Glomerular endothelial cell (primary cell): ENCODE results near the gene IGSF8. TPM values are rescaled to one million over a fixed set of nuclear protein-coding genes. Genes with fewer than 3 reads are reported as not detected.

Experiments
- DNase-seq: peaks from one replicate; pipeline ENCODE4 v3.0.0-alpha.2; 2011; ENCODE audit warnings: low read depth, low spot score; ENCODE audit errors: extremely low read depth
- total RNA-seq: library from RNA; depleted of rRNA; stranded (reverse); fragments of >200 nt; gene quantifications from 2 replicates; pipeline ENCODE4 v1.2.3, GENCODE V29; 2015

Gene IGSF8
- total RNA-seq, 1 donor from 2014 or later: 18.4 TPM

GRCh38 chr1:160105155-160105554 lies 6.7 kb upstream of the IGSF8 start:
- no peak for DNase-seq

- no peak for DNase-seq
Observed at GRCh38 chr1:160104486-160104885, 6.1 kb upstream of the IGSF8 start.

- DNase-seq: no peak
Observed at GRCh38 chr1:160103658-160104408, 5.4 kb upstream of the IGSF8 start.

- DNase-seq: no peak
Observed at GRCh38 chr1:160101717-160102522, 3.5 kb upstream of the IGSF8 start.

DNA sequence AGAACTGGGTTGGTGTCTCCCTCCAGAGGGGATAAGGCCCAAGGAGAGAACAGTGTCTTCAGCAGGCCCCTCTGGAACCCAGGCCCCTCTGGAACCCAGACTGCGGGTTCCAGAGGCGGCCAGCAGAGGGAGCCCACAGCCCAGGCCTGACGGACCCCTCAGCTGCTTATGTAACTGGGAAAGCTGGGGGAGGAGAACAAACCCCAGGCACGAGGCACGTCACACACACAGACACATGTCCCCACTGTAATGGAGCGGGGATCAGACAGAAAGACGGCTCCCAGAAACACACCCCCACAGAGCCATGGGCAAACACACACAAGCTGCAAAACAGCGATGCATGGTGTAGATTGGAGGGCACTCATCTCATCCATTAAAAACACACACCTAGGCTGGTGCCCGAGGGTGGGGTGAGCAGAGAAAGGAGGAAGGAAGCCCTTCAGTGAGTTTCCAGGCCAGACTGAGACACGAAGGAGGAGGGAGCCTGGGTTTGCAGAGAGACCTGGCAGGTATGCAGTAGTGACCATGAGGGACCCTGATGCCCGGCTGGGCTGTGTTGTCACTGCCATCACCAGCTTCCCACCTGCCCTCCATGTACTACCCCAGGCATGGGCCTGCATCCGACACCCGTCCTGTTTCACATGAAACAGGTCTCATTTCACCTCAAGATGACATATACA lies 2.8 kb upstream of the IGSF8 start:
- DNase-seq: no peak

GRCh38 chr1:160099716-160100375 lies 1.4 kb upstream of the IGSF8 start:
- DNase-seq: no peak

DNA sequence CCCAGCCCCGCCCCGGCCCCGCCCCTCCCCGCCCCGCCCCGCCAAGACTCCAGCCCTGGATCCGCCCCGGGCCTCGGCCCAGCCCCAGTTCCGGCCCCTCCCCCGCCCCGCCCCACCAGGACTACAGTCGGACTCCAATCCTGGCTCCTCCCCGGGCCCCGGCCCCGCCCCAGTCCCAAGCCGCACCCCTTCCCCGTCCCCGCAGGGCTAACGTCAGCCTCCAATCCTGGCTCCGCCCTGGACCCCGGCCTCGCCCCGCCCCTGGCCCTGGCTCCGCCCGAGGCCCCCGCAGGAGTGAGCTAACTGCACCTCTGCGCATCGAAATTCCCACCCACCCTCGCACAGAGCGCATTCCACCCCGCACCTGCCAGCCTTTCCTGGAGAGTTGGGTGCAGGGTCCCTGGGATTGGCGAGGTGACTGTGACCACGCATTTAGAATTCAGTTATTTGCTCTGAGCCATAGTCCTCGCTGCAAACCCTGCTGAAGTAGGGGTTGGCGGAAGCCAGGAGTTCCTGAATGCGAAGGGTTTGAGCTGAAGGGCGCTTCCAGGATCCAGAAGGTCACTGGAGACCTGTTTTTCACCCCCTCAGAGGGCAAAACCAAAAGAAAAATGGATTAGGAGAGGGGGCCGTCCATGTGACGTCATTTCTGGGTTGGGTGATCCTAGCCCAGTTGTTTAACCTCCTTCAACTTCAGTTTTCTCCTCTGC lies 588 bp upstream of the IGSF8 start:
- DNase-seq: no peak

- DNase-seq: no peak
Observed at GRCh38 chr1:160097151-160097910, 1.1 kb downstream of the IGSF8 start.

- no peak for DNase-seq
Observed at GRCh38 chr1:160096274-160097116, 1.9 kb downstream of the IGSF8 start.

DNA sequence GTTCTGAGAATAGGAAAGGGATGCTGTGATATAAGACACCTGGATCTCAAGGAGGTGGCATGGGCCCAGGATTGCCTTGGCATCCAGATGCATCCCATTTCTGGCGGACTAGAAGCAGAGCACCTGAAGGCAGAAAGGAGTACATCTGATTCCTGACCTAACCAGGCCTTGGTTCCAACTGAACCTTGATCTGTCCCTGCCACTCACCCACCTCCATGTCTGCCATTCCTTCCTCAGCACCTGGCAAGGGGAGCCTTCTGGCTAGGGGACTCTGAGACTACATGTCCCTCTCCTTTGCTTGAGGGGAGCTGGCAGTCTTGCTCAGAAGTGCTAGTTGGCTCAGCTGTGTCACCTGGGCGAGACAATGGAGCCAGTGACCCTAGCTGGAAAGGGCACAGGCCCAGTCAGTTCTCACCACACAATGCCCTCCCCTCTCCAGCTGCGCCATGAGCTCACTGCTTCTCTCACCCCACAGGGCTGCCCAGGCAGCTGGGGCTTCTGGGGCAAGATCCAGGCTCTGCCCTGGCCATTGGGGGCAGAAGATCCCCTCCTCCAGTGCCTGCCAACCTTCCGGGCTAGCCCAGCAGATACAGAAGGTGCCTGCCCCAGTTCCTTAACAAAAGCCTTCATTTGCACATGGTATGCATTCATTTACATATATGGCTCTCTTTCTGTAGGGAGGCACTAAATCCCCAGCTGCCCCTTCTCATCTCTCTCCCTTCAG lies 2.9 kb downstream of the IGSF8 start:
- DNase-seq: no peak

GRCh38 chr1:160094806-160095205 lies 3.6 kb downstream of the IGSF8 start:
- no peak for DNase-seq

DNA sequence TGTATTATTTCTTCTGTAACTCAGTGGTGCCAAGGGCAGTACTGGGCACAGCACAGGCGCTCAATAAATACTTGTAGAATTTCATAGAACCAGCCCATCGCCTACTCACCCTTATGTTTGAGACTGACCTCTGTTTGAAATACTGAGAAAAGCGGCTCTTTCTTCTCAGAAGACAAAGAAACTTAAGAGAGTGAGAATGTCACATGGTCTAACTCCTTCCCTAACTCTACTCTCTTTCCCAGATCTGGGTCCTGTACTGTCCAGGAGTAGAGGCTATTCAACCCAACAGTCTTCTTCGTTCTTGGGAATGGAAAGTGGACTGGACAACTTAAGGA lies 4.2 kb downstream of the IGSF8 start:
- DNase-seq: no peak

- DNase-seq: no peak
Observed at GRCh38 chr1:160093624-160094290, 4.7 kb downstream of the IGSF8 start.

- no peak for DNase-seq
Observed at GRCh38 chr1:160093069-160093395, 5.4 kb downstream of the IGSF8 start.

DNA sequence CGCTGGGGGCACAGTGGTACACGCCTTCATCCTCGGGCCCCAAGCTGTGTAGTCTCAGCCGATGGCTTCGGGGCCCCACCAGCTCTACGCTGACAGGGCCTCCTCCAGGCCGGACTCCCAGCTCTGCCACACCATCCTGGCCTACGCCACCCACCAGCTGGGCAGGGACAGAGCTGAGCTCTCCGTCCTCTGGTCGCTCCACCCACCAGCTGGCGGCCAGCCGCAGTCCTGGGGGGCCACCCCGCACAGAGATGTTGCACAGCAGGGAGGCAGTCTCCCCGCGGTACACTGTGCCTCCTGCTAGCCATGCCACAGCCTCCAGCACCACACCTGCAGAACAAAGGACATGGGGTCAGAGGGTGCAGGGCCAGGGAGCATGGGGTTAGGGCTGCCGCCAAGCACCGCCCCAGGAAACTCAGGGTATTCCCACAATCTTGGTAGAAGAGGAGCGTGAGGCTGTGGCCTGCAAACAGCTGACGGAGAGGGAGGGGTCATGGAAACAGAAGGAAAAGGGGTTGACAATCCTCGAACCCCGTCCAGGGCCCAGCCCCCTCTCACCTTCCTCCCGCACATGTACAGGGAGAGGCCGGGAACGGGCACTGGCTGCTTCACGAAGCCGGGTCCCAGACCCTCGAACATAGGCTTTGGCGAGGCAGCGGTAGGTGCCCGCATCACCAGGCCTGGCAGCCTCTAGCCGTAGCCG lies 5.9 kb downstream of the IGSF8 start:
- no peak for DNase-seq

GRCh38 chr1:160091666-160092223 lies 6.7 kb downstream of the IGSF8 start:
- DNase-seq: no peak

DNA sequence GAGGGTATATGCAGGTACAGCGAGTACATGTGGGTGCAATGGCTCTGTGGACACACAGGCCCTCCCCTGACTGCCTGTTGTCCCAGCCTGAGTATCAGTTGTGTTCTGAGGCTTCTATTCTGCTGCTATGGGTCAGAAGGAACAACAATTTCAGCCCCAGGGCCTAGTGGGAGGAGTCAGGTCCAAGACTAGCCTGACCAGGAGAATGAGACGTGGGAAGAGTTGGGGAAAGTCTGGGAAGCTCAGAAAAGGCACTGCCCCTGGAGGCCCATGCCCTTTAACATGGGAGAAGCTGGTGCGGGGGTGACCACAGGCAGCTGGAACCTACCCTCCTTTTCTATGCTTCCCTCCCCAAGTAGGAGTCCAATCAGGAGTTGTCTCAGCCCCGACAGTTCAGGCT lies 7.7 kb downstream of the IGSF8 start:
- no peak for DNase-seq
